ENCODE data around the gene RNF2. TPM values are rescaled to one million over a fixed set of nuclear protein-coding genes. Genes with fewer than 3 reads are reported as not detected.
A peak's percentile ranks its signal among the peaks of the same experiment; 100 is the strongest.

Gene RNF2
- polyA plus RNA-seq, 1 of the 3 experiments (the other 2 are of a cell fraction) = 20.1 TPM

DNA sequence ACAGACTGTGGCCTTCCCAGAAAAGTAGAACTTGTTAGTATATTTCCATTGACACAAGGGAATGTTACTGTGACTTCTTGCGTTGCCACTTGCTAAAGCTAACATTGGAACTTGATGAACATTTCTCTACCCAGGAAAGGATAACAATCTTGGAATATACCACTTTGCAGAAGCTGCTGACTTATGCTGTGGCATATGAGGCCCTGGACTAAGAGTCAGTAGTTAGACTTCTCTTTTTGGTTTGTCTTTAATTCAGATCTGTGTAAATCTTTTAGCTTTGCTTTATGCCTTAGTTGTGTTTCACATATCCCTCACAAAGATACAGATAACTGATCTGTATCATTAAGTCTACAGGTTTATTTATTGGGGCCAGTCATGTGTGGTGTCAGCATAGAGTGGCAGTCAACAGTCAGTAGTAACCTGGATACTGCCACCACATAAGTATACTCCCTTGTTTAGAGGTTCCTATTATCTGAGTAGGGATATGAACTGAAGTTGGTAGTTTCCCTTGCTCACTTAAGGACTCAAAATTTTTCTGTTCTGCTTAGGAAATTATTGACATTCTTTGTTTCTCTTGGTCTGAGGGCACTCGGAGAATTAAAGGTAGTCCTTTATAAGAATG, 14.7 kb downstream of the RNF2 start:
- no peak overlapping the region for H3K4me3 ChIP-seq (ENCODE audit: low read depth in 2 of 2, low read length in 1 of 2)
- ChIA-PET POLR2A (no interaction called here), CTCF (interaction anchor here (1.6 to 1.8 kb wide), 2 partner anchors 75 to 255 kb away, joined by 3 to 4 read pairs; no protein-coding TSS in a partner anchor)
- no peak for DNase-seq
- peaks cover 6 to 14% of the 10 kb centered on the region in 2 experiments; a peak in 3 of 4 replicates for H3K4me1 ChIP-seq (ENCODE audit: control insufficient read depth in 1 of 2, insufficient read depth in 2 of 2, low read depth in 1 of 2, low read length in 1 of 2)
- no peaks in the 10 kb centered on the region for H3F3A ChIP-seq (replicated peaks; ENCODE audit: insufficient read depth)
- 91% methylated on average over 2 of the region's 2 CpGs for WGBS (ENCODE audit: low lambda C conversion rate)
- peaks cover 25% of the 10 kb centered on the region for H4K20me1 ChIP-seq (ENCODE audit: insufficient read depth)
- peaks cover 0 to 7% of the 10 kb centered on the region in 2 experiments for H3K36me3 ChIP-seq (replicated peaks in 1 of 2; ENCODE audit: control insufficient read depth in 1 of 2, insufficient read depth in 2 of 2, low read length in 1 of 2)
- H3K27ac ChIP-seq (ENCODE audit: low read depth in 2 of 2, low read length in 1 of 2) = peak overlapping the region in 1 of 2 experiments; percentile 60; a peak in 2 of 4 replicates
- no peaks in the 10 kb centered on the region for H3K9me2 ChIP-seq
- no peaks in the 10 kb centered on the region for H3K9me3 ChIP-seq
- TF ChIP-seq NRF1 (IDR thresholded peaks at IDR 0.05; ENCODE audit: low read depth, low read length) (no peak), FOXM1 (IDR thresholded peaks at IDR 0.05; ENCODE audit: low read depth) (no peak), YY1 (IDR thresholded peaks at IDR 0.05; ENCODE audit: low read depth) (no peak), GATA2 (CRISPR knock-in tag; IDR thresholded peaks at IDR 0.05) (no peak), NFIC (IDR thresholded peaks at IDR 0.05; ENCODE audit: borderline replicate concordance) (no peak), FOXJ3 (CRISPR knock-in tag; IDR thresholded peaks at IDR 0.05) (no peak), SIN3A (IDR thresholded peaks at IDR 0.05; ENCODE audit: borderline replicate concordance, low read depth, low read length) (no peak), GABPA (IDR thresholded peaks at IDR 0.05; ENCODE audit: low read depth) (no peak), EP300 (IDR thresholded peaks at IDR 0.05; ENCODE audit: borderline replicate concordance in 1 of 2, low read depth in 1 of 2, low read length in 1 of 2) (no peak), POLR2AphosphoS5 (IDR thresholded peaks at IDR 0.05; ENCODE audit: low read depth, low read length) (no peak), JUND (IDR thresholded peaks at IDR 0.05) (no peak), FOSL2 (IDR thresholded peaks at IDR 0.05; ENCODE audit: borderline replicate concordance, low read depth) (no peak), CHD2 (IDR thresholded peaks at IDR 0.05; ENCODE audit: low read length, partially characterized antibody) (no peak)
- TF ChIP-seq, protein P1, sequence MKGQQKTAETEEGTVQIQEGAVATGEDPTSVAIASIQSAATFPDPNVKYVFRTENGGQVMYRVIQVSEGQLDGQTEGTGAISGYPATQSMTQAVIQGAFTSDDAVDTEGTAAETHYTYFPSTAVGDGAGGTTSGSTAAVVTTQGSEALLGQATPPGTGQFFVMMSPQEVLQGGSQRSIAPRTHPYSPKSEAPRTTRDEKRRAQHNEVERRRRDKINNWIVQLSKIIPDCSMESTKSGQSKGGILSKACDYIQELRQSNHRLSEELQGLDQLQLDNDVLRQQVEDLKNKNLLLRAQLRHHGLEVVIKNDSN (IDR thresholded peaks at IDR 0.05; ENCODE audit: borderline replicate concordance, low read depth) = no peak
- TF ChIP-seq, protein P2, sequence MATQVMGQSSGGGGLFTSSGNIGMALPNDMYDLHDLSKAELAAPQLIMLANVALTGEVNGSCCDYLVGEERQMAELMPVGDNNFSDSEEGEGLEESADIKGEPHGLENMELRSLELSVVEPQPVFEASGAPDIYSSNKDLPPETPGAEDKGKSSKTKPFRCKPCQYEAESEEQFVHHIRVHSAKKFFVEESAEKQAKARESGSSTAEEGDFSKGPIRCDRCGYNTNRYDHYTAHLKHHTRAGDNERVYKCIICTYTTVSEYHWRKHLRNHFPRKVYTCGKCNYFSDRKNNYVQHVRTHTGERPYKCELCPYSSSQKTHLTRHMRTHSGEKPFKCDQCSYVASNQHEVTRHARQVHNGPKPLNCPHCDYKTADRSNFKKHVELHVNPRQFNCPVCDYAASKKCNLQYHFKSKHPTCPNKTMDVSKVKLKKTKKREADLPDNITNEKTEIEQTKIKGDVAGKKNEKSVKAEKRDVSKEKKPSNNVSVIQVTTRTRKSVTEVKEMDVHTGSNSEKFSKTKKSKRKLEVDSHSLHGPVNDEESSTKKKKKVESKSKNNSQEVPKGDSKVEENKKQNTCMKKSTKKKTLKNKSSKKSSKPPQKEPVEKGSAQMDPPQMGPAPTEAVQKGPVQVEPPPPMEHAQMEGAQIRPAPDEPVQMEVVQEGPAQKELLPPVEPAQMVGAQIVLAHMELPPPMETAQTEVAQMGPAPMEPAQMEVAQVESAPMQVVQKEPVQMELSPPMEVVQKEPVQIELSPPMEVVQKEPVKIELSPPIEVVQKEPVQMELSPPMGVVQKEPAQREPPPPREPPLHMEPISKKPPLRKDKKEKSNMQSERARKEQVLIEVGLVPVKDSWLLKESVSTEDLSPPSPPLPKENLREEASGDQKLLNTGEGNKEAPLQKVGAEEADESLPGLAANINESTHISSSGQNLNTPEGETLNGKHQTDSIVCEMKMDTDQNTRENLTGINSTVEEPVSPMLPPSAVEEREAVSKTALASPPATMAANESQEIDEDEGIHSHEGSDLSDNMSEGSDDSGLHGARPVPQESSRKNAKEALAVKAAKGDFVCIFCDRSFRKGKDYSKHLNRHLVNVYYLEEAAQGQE (IDR thresholded peaks at IDR 0.05; ENCODE audit: low read depth, low read length) = no peak
- TF ChIP-seq, protein P3, sequence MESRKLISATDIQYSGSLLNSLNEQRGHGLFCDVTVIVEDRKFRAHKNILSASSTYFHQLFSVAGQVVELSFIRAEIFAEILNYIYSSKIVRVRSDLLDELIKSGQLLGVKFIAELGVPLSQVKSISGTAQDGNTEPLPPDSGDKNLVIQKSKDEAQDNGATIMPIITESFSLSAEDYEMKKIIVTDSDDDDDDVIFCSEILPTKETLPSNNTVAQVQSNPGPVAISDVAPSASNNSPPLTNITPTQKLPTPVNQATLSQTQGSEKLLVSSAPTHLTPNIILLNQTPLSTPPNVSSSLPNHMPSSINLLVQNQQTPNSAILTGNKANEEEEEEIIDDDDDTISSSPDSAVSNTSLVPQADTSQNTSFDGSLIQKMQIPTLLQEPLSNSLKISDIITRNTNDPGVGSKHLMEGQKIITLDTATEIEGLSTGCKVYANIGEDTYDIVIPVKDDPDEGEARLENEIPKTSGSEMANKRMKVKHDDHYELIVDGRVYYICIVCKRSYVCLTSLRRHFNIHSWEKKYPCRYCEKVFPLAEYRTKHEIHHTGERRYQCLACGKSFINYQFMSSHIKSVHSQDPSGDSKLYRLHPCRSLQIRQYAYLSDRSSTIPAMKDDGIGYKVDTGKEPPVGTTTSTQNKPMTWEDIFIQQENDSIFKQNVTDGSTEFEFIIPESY (IDR thresholded peaks at IDR 0.05; ENCODE audit: borderline replicate concordance, low read depth) = no peak
- TF ChIP-seq, protein P4, sequence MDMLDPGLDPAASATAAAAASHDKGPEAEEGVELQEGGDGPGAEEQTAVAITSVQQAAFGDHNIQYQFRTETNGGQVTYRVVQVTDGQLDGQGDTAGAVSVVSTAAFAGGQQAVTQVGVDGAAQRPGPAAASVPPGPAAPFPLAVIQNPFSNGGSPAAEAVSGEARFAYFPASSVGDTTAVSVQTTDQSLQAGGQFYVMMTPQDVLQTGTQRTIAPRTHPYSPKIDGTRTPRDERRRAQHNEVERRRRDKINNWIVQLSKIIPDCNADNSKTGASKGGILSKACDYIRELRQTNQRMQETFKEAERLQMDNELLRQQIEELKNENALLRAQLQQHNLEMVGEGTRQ (IDR thresholded peaks at IDR 0.05; ENCODE audit: borderline replicate concordance, low read depth, low read length) = no peak
- TF ChIP-seq, protein P5, sequence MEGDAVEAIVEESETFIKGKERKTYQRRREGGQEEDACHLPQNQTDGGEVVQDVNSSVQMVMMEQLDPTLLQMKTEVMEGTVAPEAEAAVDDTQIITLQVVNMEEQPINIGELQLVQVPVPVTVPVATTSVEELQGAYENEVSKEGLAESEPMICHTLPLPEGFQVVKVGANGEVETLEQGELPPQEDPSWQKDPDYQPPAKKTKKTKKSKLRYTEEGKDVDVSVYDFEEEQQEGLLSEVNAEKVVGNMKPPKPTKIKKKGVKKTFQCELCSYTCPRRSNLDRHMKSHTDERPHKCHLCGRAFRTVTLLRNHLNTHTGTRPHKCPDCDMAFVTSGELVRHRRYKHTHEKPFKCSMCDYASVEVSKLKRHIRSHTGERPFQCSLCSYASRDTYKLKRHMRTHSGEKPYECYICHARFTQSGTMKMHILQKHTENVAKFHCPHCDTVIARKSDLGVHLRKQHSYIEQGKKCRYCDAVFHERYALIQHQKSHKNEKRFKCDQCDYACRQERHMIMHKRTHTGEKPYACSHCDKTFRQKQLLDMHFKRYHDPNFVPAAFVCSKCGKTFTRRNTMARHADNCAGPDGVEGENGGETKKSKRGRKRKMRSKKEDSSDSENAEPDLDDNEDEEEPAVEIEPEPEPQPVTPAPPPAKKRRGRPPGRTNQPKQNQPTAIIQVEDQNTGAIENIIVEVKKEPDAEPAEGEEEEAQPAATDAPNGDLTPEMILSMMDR (IDR thresholded peaks at IDR 0.05) = no peak
- TF ChIP-seq, protein P6, sequence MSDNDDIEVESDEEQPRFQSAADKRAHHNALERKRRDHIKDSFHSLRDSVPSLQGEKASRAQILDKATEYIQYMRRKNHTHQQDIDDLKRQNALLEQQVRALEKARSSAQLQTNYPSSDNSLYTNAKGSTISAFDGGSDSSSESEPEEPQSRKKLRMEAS (IDR thresholded peaks at IDR 0.05; ENCODE audit: low read depth) = no peak
- no peaks in the 10 kb centered on the region for H3K27me3 ChIP-seq (ENCODE audit: insufficient read depth)
- peaks cover 100% of the 10 kb centered on the region for H3K79me2 ChIP-seq (ENCODE audit: insufficient read depth)
- H3K4me2 ChIP-seq = no peak overlapping the region
- H2AFZ ChIP-seq (ENCODE audit: low read depth) = no peak overlapping the region
- no peak overlapping the region for H3K9ac ChIP-seq
